Frontal cortex (tissue), 4 donors: Measurements from ENCODE around the gene OR11H7. TPM values are rescaled to one million over a fixed set of nuclear protein-coding genes. Genes with fewer than 3 reads are reported as not detected.
"Not testable (repeated sequence)": the region's sequence is repeated elsewhere in the genome, so short reads cannot be mapped to it uniquely, and the experiment has no call there.

Experiments used
- DNase-seq, 2 donors: peaks; one replicate each; pipeline ENCODE4 v3.0.0; 2012; ENCODE audit warnings: low spot score in 2 of 2
- FAIRE-seq: peaks from 2 replicates; lab custom pipeline; 2012; peaks lifted over from hg19 to GRCh38; lab: Jason Lieb, UNC
- total RNA-seq: library from RNA; depleted of rRNA; stranded (reverse); fragments of >200 nt; gene quantifications from one replicate; pipeline ENCODE4 v1.2.3, GENCODE V29; 2014
- donor health status: control.
- donor health status: control.
- donor health status: control.

The OR11H7 gene
- total RNA-seq, 1 donor from 2014 or later: not detected

GRCh38 chr14:20274062-20274461 is 45.3 kb downstream of the OR11H7 start:
- no peak for FAIRE-seq
- DNase-seq: no peak

GRCh38 chr14:20277409-20277808 is 48.6 kb downstream of the OR11H7 start:
- DNase-seq (no peak), FAIRE-seq (no peak)

GRCh38 chr14:20278414-20278813 is 49.6 kb downstream of the OR11H7 start:
- DNase-seq (no peak), FAIRE-seq (no peak)

GRCh38 chr14:20280265-20280664 is 51.5 kb downstream of the OR11H7 start:
- FAIRE-seq, DNase-seq: not testable (repeated sequence)

Other genes with a start within 250 kb of the OR11H7 start
- not detected for gene OR4Q2, start 226.8 kb upstream of the OR11H7 start, total RNA-seq
- not detected for gene OR4K14, start 209.7 kb upstream of the OR11H7 start, total RNA-seq
- gene OR4K13, start 192.9 kb upstream of the OR11H7 start, total RNA-seq: not detected
- not detected for gene OR4L1, start 168.9 kb upstream of the OR11H7 start, total RNA-seq
- not detected for gene OR4K17, start 118.2 kb upstream of the OR11H7 start, total RNA-seq
- gene OR4N5, start 90.2 kb upstream of the OR11H7 start, total RNA-seq: not detected
- gene OR11G2, start 38.1 kb upstream of the OR11H7 start, total RNA-seq: not detected
- gene OR11H6, start 5.3 kb upstream of the OR11H7 start, total RNA-seq: not detected
- not detected for gene OR11H4, start 10.3 kb downstream of the OR11H7 start, total RNA-seq
- gene TTC5, start 77.0 kb downstream of the OR11H7 start, total RNA-seq: 30.6 TPM
- 86.0 TPM for gene CCNB1IP1, start 104.3 kb downstream of the OR11H7 start, total RNA-seq
- gene PARP2, start 114.7 kb downstream of the OR11H7 start, total RNA-seq: 20.8 TPM
- gene TEP1, start 184.5 kb downstream of the OR11H7 start, total RNA-seq: 3.3 TPM
- gene KLHL33, start 207.2 kb downstream of the OR11H7 start, total RNA-seq: under 0.01 TPM
- gene OSGEP, start 225.8 kb downstream of the OR11H7 start, total RNA-seq: 36.3 TPM
- gene APEX1, start 226.2 kb downstream of the OR11H7 start, total RNA-seq: 64.4 TPM
- 33.8 TPM for gene PIP4P1, start 232.5 kb downstream of the OR11H7 start, total RNA-seq
- 5.3 TPM for gene PNP, start 240.4 kb downstream of the OR11H7 start, total RNA-seq